Loucy (cell line): ENCODE results near the gene RXRA.

Experiments used
- H2AFZ ChIP-seq: fragments of 200-600 bp; sonication (generic); 2 replicates; pipeline ENCODE4 v1.6.0; 2016; ENCODE audit warnings: antibody characterized with exemption, mild to moderate bottlenecking, low read length, moderate library complexity
- H3F3A ChIP-seq: fragments of 200-600 bp; 2 replicates; pipeline ENCODE4 v1.6.0; 2016; ENCODE audit warnings: antibody characterized with exemption, low read depth, mild to moderate bottlenecking
- H3K27me3 ChIP-seq: fragments of 200-600 bp; sonication (generic); 2 replicates; pipeline ENCODE4 v1.6.1; 2014; ENCODE audit warnings: low read length, mild to moderate bottlenecking; ENCODE audit not compliant: insufficient read depth, poor library complexity, severe bottlenecking
- H3K36me3 ChIP-seq: fragments of 200-600 bp; sonication (generic); 2 replicates; pipeline ENCODE4 v1.6.1; 2016; ENCODE audit warnings: low read length; ENCODE audit not compliant: insufficient read depth
- H3K4me1 ChIP-seq: fragments of 200-600 bp; sonication (generic); 2 replicates; pipeline ENCODE4 v1.5.1; 2014; ENCODE audit warnings: low read length, mild to moderate bottlenecking; ENCODE audit not compliant: insufficient read depth, poor library complexity, severe bottlenecking
- H3K4me2 ChIP-seq: fragments of 200-600 bp; sonication (generic); 2 replicates; pipeline ENCODE4 v1.6.0; 2014; ENCODE audit warnings: antibody characterized with exemption, low read length, low read depth, mild to moderate bottlenecking; ENCODE audit not compliant: poor library complexity, severe bottlenecking
- H3K4me3 ChIP-seq: fragments of 200-600 bp; sonication (generic); 2 replicates; pipeline ENCODE4 v1.5.1; 2014; ENCODE audit warnings: low read length, mild to moderate bottlenecking, mixed read lengths; ENCODE audit not compliant: poor library complexity, severe bottlenecking
- H3K79me2 ChIP-seq: fragments of 200-600 bp; sonication (generic); 2 replicates; pipeline ENCODE4 v1.6.1; 2014; ENCODE audit warnings: low read length; ENCODE audit not compliant: insufficient read depth
- H3K9ac ChIP-seq: fragments of 200-600 bp; sonication (generic); 2 replicates; pipeline ENCODE4 v1.6.0; 2014; ENCODE audit warnings: mild to moderate bottlenecking, low read depth, low read length, moderate library complexity; ENCODE audit not compliant: poor library complexity, severe bottlenecking
- H3K9me2 ChIP-seq: fragments of 200-600 bp; sonication (generic); replicated peaks from 2 replicates; pipeline ENCODE4 v1.6.1; 2016; ENCODE audit warnings: low read depth, low read length, mixed read lengths
- H3K9me3 ChIP-seq: fragments of 200-600 bp; sonication (generic); 2 replicates; pipeline ENCODE4 v1.6.1; 2014; ENCODE audit warnings: mild to moderate bottlenecking, antibody characterized with exemption, low read length, low read depth; ENCODE audit not compliant: insufficient read depth
- H4K20me1 ChIP-seq: fragments of 200-600 bp; sonication (generic); 2 replicates; pipeline ENCODE4 v1.6.0; 2014; ENCODE audit warnings: antibody characterized with exemption, low read length, mild to moderate bottlenecking; ENCODE audit not compliant: insufficient read depth, poor library complexity, severe bottlenecking
- EZH2phosphoT487 ChIP-seq: fragments of 200-600 bp; IDR thresholded peaks from 2 replicates; pipeline ENCODE4 v1.6.1; 2018; ENCODE audit warnings: antibody characterized with exemption, mild to moderate bottlenecking, moderate library complexity, borderline replicate concordance
- TF ChIP-seq, protein P1 (sequence below): fragments of 200-600 bp; sonication (generic); conservative IDR thresholded peaks from 2 replicates; pipeline ENCODE4 v1.5.1; 2014; ENCODE audit warnings: mild to moderate bottlenecking, antibody characterized with exemption, low read length

The RXRA gene

DNA sequence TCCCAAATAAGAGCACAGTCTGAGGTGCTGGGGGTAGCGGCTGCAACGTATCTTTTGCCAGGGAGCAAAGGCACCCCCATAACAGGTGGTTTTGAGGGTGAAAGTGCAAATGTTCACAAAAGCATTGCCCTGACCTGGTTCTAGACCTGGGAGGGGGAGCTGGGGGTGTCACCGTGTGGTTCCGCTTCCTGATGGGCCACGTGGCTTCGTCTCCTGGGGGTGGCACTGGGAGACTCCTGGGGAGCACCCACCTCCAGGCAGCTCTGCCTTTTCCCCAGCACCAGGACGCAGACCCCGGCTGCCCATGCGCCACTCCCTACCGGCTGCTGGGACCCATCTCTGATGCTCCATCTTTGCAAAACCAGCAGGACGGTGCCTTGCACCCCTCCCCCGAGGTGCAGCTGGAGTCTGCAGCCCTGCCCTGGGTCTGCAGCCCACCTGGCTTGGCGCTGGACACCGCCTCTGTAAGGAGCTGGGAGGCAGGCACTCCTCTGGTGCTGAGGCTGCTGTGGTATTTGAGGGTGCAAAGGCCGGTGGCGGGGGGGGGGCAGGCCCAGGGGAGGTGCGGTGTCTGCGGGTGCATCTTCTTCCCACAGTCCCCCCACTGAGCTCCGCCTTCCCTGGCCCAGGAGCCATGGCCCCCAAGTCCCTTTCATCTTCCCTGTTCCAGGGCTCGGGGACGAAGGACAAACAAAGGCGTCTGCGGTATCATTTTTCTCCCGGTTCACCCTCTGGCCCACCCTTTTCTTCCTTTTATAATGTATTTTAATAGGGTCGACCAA, 29.8 kb upstream of the RXRA start:
- H4K20me1 ChIP-seq: no peaks in the 10 kb centered on the region
- TF ChIP-seq, protein P1, sequence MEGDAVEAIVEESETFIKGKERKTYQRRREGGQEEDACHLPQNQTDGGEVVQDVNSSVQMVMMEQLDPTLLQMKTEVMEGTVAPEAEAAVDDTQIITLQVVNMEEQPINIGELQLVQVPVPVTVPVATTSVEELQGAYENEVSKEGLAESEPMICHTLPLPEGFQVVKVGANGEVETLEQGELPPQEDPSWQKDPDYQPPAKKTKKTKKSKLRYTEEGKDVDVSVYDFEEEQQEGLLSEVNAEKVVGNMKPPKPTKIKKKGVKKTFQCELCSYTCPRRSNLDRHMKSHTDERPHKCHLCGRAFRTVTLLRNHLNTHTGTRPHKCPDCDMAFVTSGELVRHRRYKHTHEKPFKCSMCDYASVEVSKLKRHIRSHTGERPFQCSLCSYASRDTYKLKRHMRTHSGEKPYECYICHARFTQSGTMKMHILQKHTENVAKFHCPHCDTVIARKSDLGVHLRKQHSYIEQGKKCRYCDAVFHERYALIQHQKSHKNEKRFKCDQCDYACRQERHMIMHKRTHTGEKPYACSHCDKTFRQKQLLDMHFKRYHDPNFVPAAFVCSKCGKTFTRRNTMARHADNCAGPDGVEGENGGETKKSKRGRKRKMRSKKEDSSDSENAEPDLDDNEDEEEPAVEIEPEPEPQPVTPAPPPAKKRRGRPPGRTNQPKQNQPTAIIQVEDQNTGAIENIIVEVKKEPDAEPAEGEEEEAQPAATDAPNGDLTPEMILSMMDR: no peak
- TF ChIP-seq EZH2phosphoT487: no peak
- no peak overlapping the region for H2AFZ ChIP-seq
- H3K4me3 ChIP-seq: no peak overlapping the region
- H3K9me3 ChIP-seq: no peaks in the 10 kb centered on the region
- H3F3A ChIP-seq: no peaks in the 10 kb centered on the region
- H3K36me3 ChIP-seq: no peaks in the 10 kb centered on the region
- peaks cover 3% of the 10 kb centered on the region for H3K4me1 ChIP-seq
- no peaks in the 10 kb centered on the region for H3K79me2 ChIP-seq
- H3K9me2 ChIP-seq: no peaks in the 10 kb centered on the region
- H3K27me3 ChIP-seq: no peaks in the 10 kb centered on the region
- no peak overlapping the region for H3K4me2 ChIP-seq
- H3K9ac ChIP-seq: no peak overlapping the region

- Histone ChIP-seq H3K27me3 (no peaks in the 10 kb centered on the region), H3K4me2 (no peak overlapping the region), H3K9me3 (no peaks in the 10 kb centered on the region), H4K20me1 (no peaks in the 10 kb centered on the region), H3F3A (no peaks in the 10 kb centered on the region), H2AFZ (no peak overlapping the region), H3K9me2 (no peaks in the 10 kb centered on the region), H3K4me3 (no peak overlapping the region), H3K4me1 (peaks cover 8% of the 10 kb centered on the region), H3K79me2 (no peaks in the 10 kb centered on the region), H3K36me3 (no peaks in the 10 kb centered on the region), H3K9ac (no peak overlapping the region)
- no peak for TF ChIP-seq EZH2phosphoT487
- TF ChIP-seq, protein P1: no peak
These were observed 29.2 kb upstream of the RXRA start for GRCh38 chr9:134297083-134297410.

DNA sequence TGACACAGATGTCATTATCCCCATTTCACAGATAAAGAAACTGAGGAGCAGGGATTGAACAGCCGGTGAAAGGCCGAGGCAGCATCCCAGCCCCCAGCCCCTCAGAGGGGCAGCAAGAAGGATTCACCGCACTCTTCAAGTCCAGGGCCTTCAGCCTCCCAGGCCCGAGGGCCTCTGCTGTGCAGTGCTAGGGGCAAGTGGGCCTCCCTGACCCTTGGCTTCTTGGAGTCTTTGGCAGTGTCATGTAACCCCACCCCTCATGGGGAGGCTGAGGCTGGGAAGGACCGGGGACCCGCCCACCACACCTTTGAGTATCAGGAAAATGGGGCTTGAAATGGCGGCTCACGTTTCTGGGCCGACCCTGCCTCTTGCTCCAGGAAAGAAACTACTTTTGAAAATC, 28.7 kb upstream of the RXRA start:
- TF ChIP-seq, protein P1: no peak
- TF ChIP-seq EZH2phosphoT487: no peak
- Histone ChIP-seq H3K79me2 (no peaks in the 10 kb centered on the region), H3K27me3 (no peaks in the 10 kb centered on the region), H2AFZ (no peak overlapping the region), H3K9me2 (no peaks in the 10 kb centered on the region), H3K4me1 (peaks cover 8% of the 10 kb centered on the region), H3F3A (no peaks in the 10 kb centered on the region), H3K36me3 (no peaks in the 10 kb centered on the region), H3K4me2 (no peak overlapping the region), H4K20me1 (no peaks in the 10 kb centered on the region), H3K9me3 (no peaks in the 10 kb centered on the region), H3K4me3 (no peak overlapping the region), H3K9ac (no peak overlapping the region)
